H1 (cell line): ENCODE results near the gene RAPGEF1. TPM values are rescaled to one million over a fixed set of nuclear protein-coding genes. Genes with fewer than 3 reads are reported as not detected.
"Not testable (repeated sequence)": the region's sequence is repeated elsewhere in the genome, so short reads cannot be mapped to it uniquely, and the experiment has no call there.

ENCODE experiments used
- CTCF ChIA-PET: fragments of 300-600 bp; sonication (Branson Sonifier 250); formaldehyde crosslinking; loops from one replicate; lab custom pipeline; 2021; ENCODE audit not compliant: partially characterized antibody; lab: Charles Lee
- POLR2A ChIA-PET: fragments of 300-600 bp; sonication (Branson Sonifier 250); formaldehyde crosslinking; loops from one replicate; lab custom pipeline; 2021; ENCODE audit warnings: inconsistent platforms; ENCODE audit not compliant: partially characterized antibody; lab: Charles Lee
- DNase-seq, 2 experiments: peaks; one replicate each; pipeline versions ENCODE4 v3.0.0 to v3.0.0-alpha.2; 2010 to 2022; ENCODE audit warnings: low spot score in 2 of 2, low read depth in 1 of 2, mixed read lengths in 1 of 2
- FAIRE-seq: peaks from 2 replicates; lab custom pipeline; 2011; peaks lifted over from hg19 to GRCh38; lab: Jason Lieb, UNC
- H2AFZ ChIP-seq: 2 replicates; pipeline ENCODE4 v1.8.1; 2012; ENCODE audit warnings: low read length, inconsistent platforms
- H2AK5ac ChIP-seq: 2 replicates; pipeline ENCODE4 v1.6.1; 2013; ENCODE audit warnings: low read depth, low read length
- H2BK120ac ChIP-seq: replicated peaks from 2 replicates; pipeline ENCODE3; 2013; ENCODE audit warnings: low read depth, low read length, inconsistent platforms
- H2BK12ac ChIP-seq: 2 replicates; pipeline ENCODE4 v1.6.1; 2013; ENCODE audit warnings: low read depth, low read length
- H2BK15ac ChIP-seq: 2 replicates; pipeline ENCODE4 v1.6.1; 2013; ENCODE audit warnings: low read length
- H2BK20ac ChIP-seq: 2 replicates; pipeline ENCODE4 v1.6.1; 2013; ENCODE audit warnings: low read length
- H2BK5ac ChIP-seq: 2 replicates; pipeline ENCODE4 v1.6.1; 2013; ENCODE audit warnings: low read depth, low read length
- H3K14ac ChIP-seq: 2 replicates; pipeline ENCODE4 v1.6.1; 2013; ENCODE audit warnings: inconsistent platforms; ENCODE audit not compliant: insufficient read length
- H3K18ac ChIP-seq: 2 replicates; pipeline ENCODE4 v1.6.1; 2013; ENCODE audit warnings: low read length; ENCODE audit errors: extremely low read depth
- H3K23ac ChIP-seq: 2 replicates; pipeline ENCODE4 v1.6.1; 2013; ENCODE audit warnings: inconsistent platforms; ENCODE audit not compliant: insufficient read length
- H3K23me2 ChIP-seq: 2 replicates; pipeline ENCODE4 v1.6.1; 2013; ENCODE audit warnings: low read depth, low read length
- H3K27ac ChIP-seq: 2 replicates; pipeline ENCODE4 v1.6.1; 2011; ENCODE audit warnings: low read depth, low read length, inconsistent platforms
- H3K27me3 ChIP-seq, 4 experiments: replicated peaks in 1 of 4; 1 replicate in 1 of 4; 2 replicates in 3 of 4; pipeline versions ENCODE4 v1.6.1 to v1.8.1; 2011 to 2013; ENCODE audit warnings: low read length in 3 of 4, mild to moderate bottlenecking in 3 of 4, inconsistent platforms in 2 of 4, mixed read lengths in 2 of 4, moderate library complexity in 1 of 4; ENCODE audit not compliant: control insufficient read depth in 3 of 4, insufficient read depth in 3 of 4; ENCODE audit errors: extremely low read depth in 1 of 4
- H3K36me3 ChIP-seq, 4 experiments: 2 replicates each; pipeline versions ENCODE4 v1.6.1 to v1.8.1; 2011 to 2013; ENCODE audit warnings: mild to moderate bottlenecking in 4 of 4, low read length in 3 of 4, moderate library complexity in 2 of 4, control low read depth in 1 of 4, inconsistent platforms in 1 of 4; ENCODE audit not compliant: insufficient read depth in 4 of 4, control insufficient read depth in 2 of 4
- H3K4ac ChIP-seq: replicated peaks from 2 replicates; pipeline ENCODE3; 2013; ENCODE audit warnings: low read length, low read depth, mixed read lengths, inconsistent platforms; ENCODE audit not compliant: insufficient read length
- H3K4me1 ChIP-seq, 4 experiments: replicated peaks in 1 of 4; 1 replicate in 1 of 4; 2 replicates in 3 of 4; pipeline versions ENCODE4 v1.6.1 to v1.8.1; 2011 to 2013; ENCODE audit warnings: low read length in 3 of 4, inconsistent platforms in 2 of 4, mixed read lengths in 1 of 4; ENCODE audit not compliant: insufficient read depth in 4 of 4, control insufficient read depth in 3 of 4
- H3K4me2 ChIP-seq, 2 experiments: 2 replicates each; pipeline versions ENCODE4 v1.6.1 to v1.8.1; 2011 to 2013; ENCODE audit warnings: low read depth in 2 of 2, low read length in 2 of 2, control low read depth in 1 of 2, inconsistent platforms in 1 of 2, mild to moderate bottlenecking in 1 of 2; ENCODE audit not compliant: insufficient read depth in 1 of 2
- H3K4me3 ChIP-seq, 4 experiments: fragments of 200-600, 300-600 bp in 1 of 4; sonication (generic), shearing (Covaris generic), sonication (Bioruptor Twin) in 1 of 4; 2 replicates each; pipeline versions ENCODE4 v1.5.1 to v1.8.1; 2011 to 2016; ENCODE audit warnings: low read length in 4 of 4, low read depth in 3 of 4, control low read depth in 2 of 4, inconsistent platforms in 2 of 4, mild to moderate bottlenecking in 2 of 4, mixed read lengths in 1 of 4, moderate library complexity in 1 of 4; ENCODE audit not compliant: insufficient read depth in 2 of 4; ENCODE audit errors: extremely low read depth in 1 of 4
- H3K56ac ChIP-seq: replicated peaks from 2 replicates; pipeline ENCODE3; 2013; ENCODE audit warnings: low read depth, mild to moderate bottlenecking, mixed read lengths, low read length, inconsistent platforms; ENCODE audit not compliant: insufficient read length
- H3K79me1 ChIP-seq: 2 replicates; pipeline ENCODE4 v1.6.1; 2013; ENCODE audit warnings: low read depth, low read length, control low read depth
- H3K79me2 ChIP-seq, 2 experiments: 2 replicates each; pipeline versions ENCODE4 v1.6.1 to v1.8.1; 2012 to 2013; ENCODE audit warnings: low read length in 2 of 2, mild to moderate bottlenecking in 2 of 2, inconsistent platforms in 1 of 2; ENCODE audit not compliant: insufficient read depth in 2 of 2, control insufficient read depth in 1 of 2
- H3K9ac ChIP-seq, 4 experiments: replicated peaks in 1 of 4; 1 replicate in 1 of 4; 2 replicates in 3 of 4; pipeline versions ENCODE4 v1.6.1 to v1.8.1; 2011 to 2013; ENCODE audit warnings: low read depth in 3 of 4, low read length in 3 of 4, control low read depth in 2 of 4, mild to moderate bottlenecking in 2 of 4, moderate library complexity in 2 of 4, inconsistent platforms in 1 of 4; ENCODE audit errors: extremely low read depth in 1 of 4
- H3K9me3 ChIP-seq, 2 experiments: 2 replicates each; pipeline versions ENCODE4 v1.6.1 to v1.8.1; 2012 to 2013; ENCODE audit warnings: mild to moderate bottlenecking in 2 of 2, moderate library complexity in 2 of 2, control low read depth in 1 of 2, inconsistent platforms in 1 of 2, low read depth in 1 of 2, low read length in 1 of 2, mixed read lengths in 1 of 2; ENCODE audit not compliant: insufficient read depth in 2 of 2
- H4K20me1 ChIP-seq, 2 experiments: replicated peaks in 1 of 2; 2 replicates each; pipeline versions ENCODE3 to v1.8.1; 2011 to 2013; ENCODE audit warnings: inconsistent platforms in 2 of 2, low read length in 2 of 2, mild to moderate bottlenecking in 1 of 2; ENCODE audit not compliant: insufficient read depth in 2 of 2, control insufficient read depth in 1 of 2
- H4K5ac ChIP-seq: 2 replicates; pipeline ENCODE4 v1.6.1; 2013; ENCODE audit warnings: low read length, low read depth, mixed read lengths, inconsistent platforms; ENCODE audit not compliant: insufficient read length
- H4K8ac ChIP-seq: 2 replicates; pipeline ENCODE4 v1.8.0; 2013; ENCODE audit warnings: mild to moderate bottlenecking, moderate library complexity, low read length, inconsistent platforms; ENCODE audit not compliant: insufficient read depth; ENCODE audit errors: extremely low read depth
- H4K91ac ChIP-seq: replicated peaks from 2 replicates; pipeline ENCODE3; 2013; ENCODE audit warnings: low read length, mixed read lengths, inconsistent platforms; ENCODE audit not compliant: insufficient read length
- WGBS, 2 experiments: shearing (Covaris generic) in 1 of 2; methylation state at CpG; one replicate each; pipeline versions ENCODE4 v1.1.6 to v1.1.7; 2013 to 2015; ENCODE audit warnings: low lambda C conversion rate in 2 of 2, mixed read lengths in 2 of 2, inconsistent platforms in 1 of 2, low coverage in 1 of 2, missing lambda C conversion rate in 1 of 2; ENCODE audit not compliant: insufficient replicate concordance in 2 of 2, insufficient coverage in 1 of 2, insufficient read length in 1 of 2; ENCODE audit errors: extremely low coverage in 1 of 2, missing lambda C conversion rate in 1 of 2; 5-methylcytosine and 5-hydroxymethylcytosine counted together
- polyA plus RNA-seq, 7 experiments: library from polyadenylated mRNA; depleted of rRNA in 3 of 7; stranded (reverse) in 5 of 7; unstranded in 2 of 7; fragments of >200 nt in 5 of 7; fragments of 200-250 nt in 2 of 7; gene quantifications; 1 replicate in 5 of 7; 2 replicates in 1 of 7; 4 replicates in 1 of 7; pipeline versions ENCODE4 v1.2.1 to v1.2.3, GENCODE V29; 2011 to 2013; ENCODE audit warnings: missing spikeins in 2 of 7, mixed read lengths in 2 of 7
- total RNA-seq: library from RNA; stranded (reverse); fragmentation: NEBNext Ultra II Directional; extraction: Animal tissue kit (Norgen Biotek cat#: 25700); gene quantifications from 2 replicates; pipeline ENCODE4 v1.2.1, GENCODE V29; 2021

RAPGEF1 gene
- total and polyA plus RNA-seq, 2 of the 8 experiments (the other 6 are each of a cell fraction or from before 2014, with no cell fraction given) = 29.7 to 78.9 TPM

DNA sequence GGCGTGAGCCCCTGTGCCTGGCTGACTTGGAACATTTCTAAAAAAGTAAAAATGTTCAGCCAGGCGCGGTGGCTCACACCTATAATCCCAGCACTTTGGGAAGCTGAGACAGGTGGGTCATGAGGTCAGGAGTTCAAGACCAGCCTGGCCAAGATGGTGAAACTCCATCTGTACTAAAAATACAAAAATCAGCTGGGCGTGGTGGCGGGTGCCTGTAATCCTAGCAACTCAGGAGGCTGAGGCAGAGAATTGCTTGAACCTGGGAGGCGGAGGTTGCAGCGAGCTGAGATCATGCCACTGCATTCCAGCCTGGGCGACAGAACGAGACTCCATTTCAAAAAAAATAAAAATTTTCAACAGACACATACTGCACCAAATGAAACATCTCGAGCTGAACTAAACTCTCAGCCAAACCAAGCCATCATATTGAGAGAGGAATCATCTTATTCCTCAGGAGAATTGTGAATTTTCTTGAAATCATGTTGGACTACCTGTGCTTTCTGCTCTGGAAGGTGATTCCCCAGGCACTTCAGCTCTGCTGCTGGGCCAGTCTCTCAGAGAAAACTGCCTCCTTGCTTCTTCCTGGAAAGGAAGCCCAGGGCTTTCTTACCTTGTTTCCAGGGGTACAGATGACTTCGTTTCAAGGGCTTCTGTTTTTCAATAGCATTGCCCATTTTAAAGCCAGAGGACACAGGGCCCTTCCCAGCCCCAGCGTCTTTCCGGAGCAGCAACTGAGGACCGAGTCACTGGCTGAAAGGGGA, 30.7 kb downstream of the RAPGEF1 start:
- not testable (repeated sequence) for H2BK120ac ChIP-seq, H3K4me3 ChIP-seq, H4K91ac ChIP-seq, H3K23ac ChIP-seq, H3K36me3 ChIP-seq, DNase-seq, H3K56ac ChIP-seq, H2BK15ac ChIP-seq, H4K8ac ChIP-seq, H4K5ac ChIP-seq, H4K20me1 ChIP-seq, H3K14ac ChIP-seq, H3K27me3 ChIP-seq, H3K4ac ChIP-seq, H3K79me1 ChIP-seq, H2AK5ac ChIP-seq, H3K9ac ChIP-seq, H2BK5ac ChIP-seq, H3K9me3 ChIP-seq, H2AFZ ChIP-seq, H3K4me2 ChIP-seq, FAIRE-seq, H3K23me2 ChIP-seq, H2BK20ac ChIP-seq
- Histone ChIP-seq H3K4me1 (peaks cover 4 to 17% (median 11%) of the 10 kb centered on the region in 4 experiments), H3K18ac (peak overlapping the region; percentile 9; the same call in 1 of the 2 replicates), H3K79me2 (peaks cover 0 to 71% of the 10 kb centered on the region in 2 experiments; a peak in 2 of 4 replicates), H2BK12ac (peak overlapping the region; percentile 39; the same call in 1 of the 2 replicates), H3K27ac (peak overlapping the region; percentile 14; the same call in 1 of the 2 replicates)
- 93% methylated on average over 14 of the region's 14 CpGs; no CpG with 5 or more reads in 1 of the 2 experiments for WGBS, 2 experiments
- ChIA-PET POLR2A (interaction anchor here (1.3 to 1.5 kb wide), 2 partner anchors 13 to 16 kb away, joined by 4 to 5 read pairs; no protein-coding TSS in a partner anchor), CTCF (interaction anchor here (1.0 to 1.8 kb wide), 5 partner anchors 18 to 118 kb away, joined by 3 to 5 read pairs (median 3); no protein-coding TSS in a partner anchor)
